Stimulated activated CD8-positive, alpha-beta memory T cell treated with anti-CD3 and anti-CD28 coated beads, Interleukin-4, amount 100 ng/mL, for 24 hours (primary cell): ENCODE measurements around the gene CSPG4.
"Not testable (repeated sequence)": the region's sequence is repeated elsewhere in the genome, so short reads cannot be mapped to it uniquely, and the experiment has no call there.

Source experiments
- DNase-seq: peaks from one replicate; pipeline ENCODE4 v3.0.0-alpha.2; 2020; ENCODE audit warnings: low read depth

The CSPG4 gene

GRCh38 chr15:75704618-75705017, 8.0 kb downstream of the CSPG4 start:
- no peak for DNase-seq

GRCh38 chr15:75704263-75704615, 8.4 kb downstream of the CSPG4 start:
- DNase-seq, result no peak

- DNase-seq, result not testable (repeated sequence)
Measured at GRCh38 chr15:75703440-75704262, 9.0 kb downstream of the CSPG4 start.

GRCh38 chr15:75702436-75702835, 10.2 kb downstream of the CSPG4 start:
- no peak for DNase-seq

GRCh38 chr15:75701071-75702003, 11.3 kb downstream of the CSPG4 start:
- not testable (repeated sequence) for DNase-seq

GRCh38 chr15:75699961-75700874, 12.4 kb downstream of the CSPG4 start:
- DNase-seq, result not testable (repeated sequence)

GRCh38 chr15:75699517-75699916, 13.1 kb downstream of the CSPG4 start:
- DNase-seq, result not testable (repeated sequence)

- not testable (repeated sequence) for DNase-seq
Measured at GRCh38 chr15:75697974-75698747, 14.5 kb downstream of the CSPG4 start.

- DNase-seq, result no peak
Measured at GRCh38 chr15:75697523-75697922, 15.1 kb downstream of the CSPG4 start.

- DNase-seq, result no peak
Measured at GRCh38 chr15:75696854-75697259, 15.8 kb downstream of the CSPG4 start.

- DNase-seq, result no peak
Measured at GRCh38 chr15:75696311-75696720, 16.3 kb downstream of the CSPG4 start.

GRCh38 chr15:75695634-75696310, 16.9 kb downstream of the CSPG4 start:
- DNase-seq, result no peak

GRCh38 chr15:75695220-75695619, 17.4 kb downstream of the CSPG4 start:
- no peak for DNase-seq

GRCh38 chr15:75694241-75695182, 18.1 kb downstream of the CSPG4 start:
- DNase-seq, result no peak

- no peak for DNase-seq
Measured at GRCh38 chr15:75693501-75694240, 19.0 kb downstream of the CSPG4 start.

GRCh38 chr15:75693028-75693427, 19.6 kb downstream of the CSPG4 start:
- DNase-seq, result not testable (repeated sequence)

GRCh38 chr15:75692311-75692710, 20.3 kb downstream of the CSPG4 start:
- not testable (repeated sequence) for DNase-seq

GRCh38 chr15:75689429-75689828, 23.2 kb downstream of the CSPG4 start:
- not testable (repeated sequence) for DNase-seq

- DNase-seq, result no peak
Measured at GRCh38 chr15:75688831-75689230, 23.8 kb downstream of the CSPG4 start.
